HG02759 (cell line): Measurements from ENCODE around the gene PARP4.
"Not testable (repeated sequence)": the region's sequence is repeated elsewhere in the genome, so short reads cannot be mapped to it uniquely, and the experiment has no call there.

ENCODE experiments used
- ATAC-seq: cut with Tn5 transposase; IDR thresholded peaks from one replicate; pipeline ENCODE4 v1.9.1; 2021; ENCODE audit warnings: mild to moderate bottlenecking, moderate library complexity; ENCODE audit not compliant: unreplicated experiment

The PARP4 gene

GRCh38 chr13:24454056-24454455 lies 58.5 kb downstream of the PARP4 start:
- no peak for ATAC-seq

- ATAC-seq = no peak
Observed at GRCh38 chr13:24452044-24452443, 60.5 kb downstream of the PARP4 start.

DNA sequence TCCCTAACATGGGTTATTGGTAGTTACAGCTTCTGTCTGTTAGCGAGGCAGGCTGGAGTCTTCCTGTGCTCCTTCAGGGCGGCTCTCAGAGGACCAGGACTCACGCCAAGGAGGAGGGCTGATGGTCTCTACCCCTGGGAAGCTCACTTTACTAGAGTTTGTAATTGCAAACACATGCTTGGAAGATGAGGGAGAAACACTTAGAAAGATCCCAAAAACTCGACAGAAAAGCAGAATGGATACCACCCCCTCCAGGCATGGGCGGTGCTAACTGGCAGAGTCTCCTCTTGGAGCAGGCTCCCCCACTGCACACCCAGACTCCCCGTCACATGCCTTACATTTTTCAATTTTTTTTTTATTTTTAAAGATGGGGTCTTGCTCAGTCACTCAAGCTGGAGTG lies 62.0 kb downstream of the PARP4 start:
- no peak for ATAC-seq

- not testable (repeated sequence) for ATAC-seq
Observed at GRCh38 chr13:24444851-24445250, 67.7 kb downstream of the PARP4 start.

- no peak for ATAC-seq
Observed at GRCh38 chr13:24443366-24443765, 69.2 kb downstream of the PARP4 start.

DNA sequence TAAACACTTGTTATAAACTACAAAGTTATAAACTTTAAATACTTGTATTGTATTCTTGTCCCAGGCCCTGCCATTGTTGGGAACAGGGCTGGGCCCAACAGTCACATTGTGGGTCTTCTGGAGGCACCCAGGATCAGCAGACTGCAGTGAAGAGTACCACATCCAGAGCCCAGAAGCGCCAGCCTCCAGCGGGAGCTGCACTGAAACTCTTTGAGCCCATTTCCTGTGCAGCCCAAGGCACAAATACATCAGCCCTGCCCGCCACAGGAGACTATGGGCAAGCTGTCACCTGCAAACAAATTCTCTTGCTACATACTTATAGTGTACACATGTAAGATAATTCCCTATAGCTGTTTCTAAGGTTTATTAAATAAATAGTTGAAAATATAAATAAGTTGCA lies 86.5 kb downstream of the PARP4 start:
- ATAC-seq = not testable (repeated sequence)

- ATAC-seq = not testable (repeated sequence)
Observed at GRCh38 chr13:24419668-24420067, 92.9 kb downstream of the PARP4 start.

GRCh38 chr13:24407844-24408243 lies 104.7 kb downstream of the PARP4 start:
- no peak for ATAC-seq

- no peak for ATAC-seq
Observed at GRCh38 chr13:24406524-24406923, 106.1 kb downstream of the PARP4 start.

- ATAC-seq = no peak
Observed at GRCh38 chr13:24396821-24397220, 115.8 kb downstream of the PARP4 start.

DNA sequence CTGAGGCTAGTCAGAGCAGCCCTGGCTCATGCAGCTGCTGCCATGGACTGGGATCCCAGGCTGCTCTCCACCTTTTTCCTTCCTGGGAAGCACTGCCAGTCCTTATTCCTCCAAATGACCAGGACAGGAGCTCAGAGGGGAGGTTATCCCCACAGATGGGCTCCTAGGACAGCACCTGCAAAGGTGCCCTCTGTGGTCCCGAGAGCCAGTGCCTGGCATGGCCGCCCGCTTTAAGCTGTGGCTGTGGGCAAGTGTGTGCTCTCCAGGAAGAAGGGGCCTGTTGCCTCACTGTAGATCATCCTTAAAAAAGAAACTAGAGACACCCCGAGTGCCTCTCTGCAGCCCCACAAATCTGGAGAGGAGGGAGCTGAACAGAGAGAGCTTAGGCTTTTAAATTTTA lies 119.6 kb downstream of the PARP4 start:
- ATAC-seq = no peak

DNA sequence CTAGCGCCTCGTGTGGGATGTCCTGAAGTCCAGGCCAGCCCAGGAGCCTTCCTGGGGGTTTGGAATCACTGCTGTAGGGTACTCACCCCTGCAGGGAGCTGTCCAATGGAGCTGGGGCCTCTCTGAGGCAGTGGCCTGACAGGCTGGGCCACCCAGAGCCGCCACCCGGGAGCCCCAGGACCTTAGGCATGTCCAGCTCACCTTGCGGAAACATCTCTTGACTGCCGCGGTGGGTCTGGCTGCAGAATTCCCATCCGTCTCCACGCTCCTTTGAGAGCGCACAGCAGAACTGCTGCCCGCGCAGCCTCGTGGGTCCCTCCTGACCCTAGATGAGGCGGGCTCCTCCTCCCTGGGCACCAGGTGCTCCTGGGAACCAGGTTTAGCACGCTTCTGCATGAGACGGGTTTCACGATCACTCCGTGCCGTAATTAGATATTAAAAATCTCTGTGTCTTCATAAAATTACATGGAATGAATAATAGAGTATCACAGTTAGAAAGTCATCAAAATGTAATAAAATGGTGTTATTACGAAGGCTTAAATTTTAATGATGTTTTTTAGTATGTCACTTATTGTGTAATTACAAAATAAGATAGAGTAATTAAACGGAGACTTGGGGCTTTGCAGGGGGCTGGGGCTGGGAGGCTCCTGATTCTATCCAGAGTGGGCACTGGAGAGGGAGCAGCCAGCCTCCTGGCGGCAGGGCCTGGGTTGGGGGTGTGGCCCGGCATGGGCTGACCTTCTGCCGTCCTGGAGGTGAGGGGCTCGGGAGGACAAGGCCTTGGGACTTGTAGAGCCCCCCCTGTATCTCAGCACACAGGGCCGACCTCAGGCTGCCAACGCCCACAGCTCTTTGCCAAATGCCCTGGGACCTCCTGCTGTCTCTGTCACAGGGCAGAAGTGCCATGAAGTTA lies 120.6 kb downstream of the PARP4 start:
- ATAC-seq = not testable (repeated sequence)

GRCh38 chr13:24390795-24391194 lies 121.8 kb downstream of the PARP4 start:
- ATAC-seq = not testable (repeated sequence)

- no peak for ATAC-seq
Observed at GRCh38 chr13:24389506-24389905, 123.1 kb downstream of the PARP4 start.

DNA sequence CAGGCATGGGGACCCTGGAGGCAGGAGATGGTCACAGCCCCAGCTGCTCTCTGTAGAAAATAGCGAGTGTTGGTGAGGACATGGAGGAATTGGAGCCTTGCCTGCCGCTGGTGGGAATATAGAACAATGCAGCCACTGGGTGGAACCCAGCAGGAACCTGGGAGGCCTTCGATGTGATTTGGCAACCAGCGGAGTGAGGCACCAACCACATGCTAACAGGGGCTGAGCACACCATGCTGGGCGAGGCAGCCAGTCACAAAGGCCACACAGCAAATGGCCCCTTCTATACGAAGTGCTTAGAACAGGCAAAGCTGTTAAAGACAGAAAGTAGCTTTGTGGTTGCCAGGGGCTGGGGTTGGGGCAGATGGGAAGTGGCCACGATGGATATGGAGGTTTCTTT lies 123.8 kb downstream of the PARP4 start:
- not testable (repeated sequence) for ATAC-seq

GRCh38 chr13:24386816-24387708 lies 125.5 kb downstream of the PARP4 start:
- no peak for ATAC-seq

DNA sequence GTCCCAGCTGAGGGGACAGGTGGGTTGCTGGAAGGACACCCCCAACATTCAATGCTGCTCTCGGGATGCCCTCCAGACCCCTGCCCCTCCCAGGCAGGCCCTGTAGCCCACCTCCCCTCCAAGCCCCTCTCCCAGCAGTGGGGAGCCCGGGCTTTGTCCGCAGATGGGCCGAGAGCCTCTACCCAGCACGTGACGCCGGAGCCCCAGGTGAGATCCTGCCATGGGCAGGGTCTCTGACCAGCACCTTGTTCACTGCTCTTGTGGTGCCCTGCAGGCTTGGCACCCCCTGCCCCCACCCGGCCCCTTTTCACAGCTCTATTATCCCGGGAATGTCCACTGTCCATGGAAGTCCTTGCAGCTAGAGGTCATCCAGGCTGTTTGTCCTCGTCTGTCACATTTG lies 126.7 kb downstream of the PARP4 start:
- no peak for ATAC-seq

DNA sequence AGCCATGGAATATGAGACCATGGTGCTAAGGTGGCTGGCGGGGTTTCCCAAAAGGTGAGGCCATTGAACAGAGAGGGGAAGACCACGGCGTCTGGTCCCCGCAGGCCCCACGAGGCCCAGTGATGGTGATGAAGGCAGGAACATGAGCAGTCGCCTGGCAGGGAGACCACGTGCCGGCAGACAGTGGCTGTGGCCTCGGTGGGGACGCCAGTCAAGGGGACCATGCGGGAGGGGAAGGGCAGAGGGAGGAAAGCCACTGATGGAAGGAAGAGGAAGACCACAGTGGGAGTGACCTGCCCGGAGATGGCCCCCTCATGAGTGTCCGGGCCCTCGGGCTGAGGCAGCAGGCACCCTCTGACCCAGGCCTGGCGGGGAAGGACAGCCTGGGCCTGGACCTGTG lies 127.6 kb downstream of the PARP4 start:
- not testable (repeated sequence) for ATAC-seq

DNA sequence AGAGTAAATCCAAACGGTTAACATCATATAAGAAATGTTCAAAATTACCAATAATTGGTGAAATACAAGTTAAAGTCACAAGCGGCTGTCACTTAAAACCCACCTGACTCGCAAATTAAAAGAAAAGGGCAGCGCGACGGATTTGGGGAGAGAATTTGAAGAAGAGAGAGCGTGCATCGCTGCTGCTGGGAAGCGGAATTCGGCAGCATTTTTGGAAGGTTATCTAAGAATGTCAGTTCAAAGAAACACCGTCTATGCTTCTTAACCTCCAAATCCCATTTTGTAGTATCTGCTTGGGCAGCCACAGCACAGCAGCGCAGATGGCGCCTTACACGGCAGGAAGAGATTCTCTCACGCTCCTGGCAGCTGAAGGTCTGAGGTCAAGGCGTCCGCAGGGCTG lies 128.5 kb downstream of the PARP4 start:
- ATAC-seq = not testable (repeated sequence)

- ATAC-seq = no peak
Observed at GRCh38 chr13:24381541-24382265, 130.9 kb downstream of the PARP4 start.

GRCh38 chr13:24380881-24381280 lies 131.7 kb downstream of the PARP4 start:
- not testable (repeated sequence) for ATAC-seq
